Measurements from ENCODE around the gene ODF2. TPM values are rescaled to one million over a fixed set of nuclear protein-coding genes. Genes with fewer than 3 reads are reported as not detected.

ODF2 gene
- total and polyA plus RNA-seq, 2 of the 8 experiments (the other 6 are each of a cell fraction or from before 2014, with no cell fraction given): 5.6 to 17.9 TPM

- H4K91ac ChIP-seq (replicated peaks; ENCODE audit: insufficient read length, low read length): no peak within 1 kb of the TSS
- peaks cover 0 to 3% (median 0%) of the 10 kb centered on the region in 4 experiments; a peak in 3 of 7 replicates for H3K4me1 ChIP-seq (replicated peaks in 1 of 4; ENCODE audit: control insufficient read depth in 3 of 4, insufficient read depth in 4 of 4, low read length in 3 of 4)
- H2BK12ac ChIP-seq (ENCODE audit: low read depth, low read length): no peak within 1 kb of the TSS
- no peak within 1 kb of the TSS for H2BK120ac ChIP-seq (replicated peaks; ENCODE audit: low read depth, low read length)
- WGBS, 2 experiments (ENCODE audit: extremely low coverage in 1 of 2, insufficient coverage in 1 of 2, insufficient read length in 1 of 2, insufficient replicate concordance in 2 of 2, low coverage in 1 of 2, low lambda C conversion rate in 2 of 2, missing lambda C conversion rate in 1 of 2): 3% methylated on average over 58 of the region's 64 CpGs; no CpG with 5 or more reads in 1 of the 2 experiments
- peak within 1 kb of the TSS; percentile 77 to 99 (median 94) for H3K4me3 ChIP-seq (ENCODE audit: extremely low read depth in 1 of 4, insufficient read depth in 2 of 4, low read depth in 3 of 4, low read length in 4 of 4)
- peak within 1 kb of the TSS; percentile 76 for H2BK5ac ChIP-seq (ENCODE audit: low read depth, low read length)
- H3K56ac ChIP-seq (replicated peaks; ENCODE audit: insufficient read length, low read depth, low read length): peak within 1 kb of the TSS; percentile 80
- no peak within 1 kb of the TSS for H3K4ac ChIP-seq (replicated peaks; ENCODE audit: insufficient read length, low read depth, low read length)
- H2AFZ ChIP-seq (ENCODE audit: low read length): peak within 1 kb of the TSS; percentile 95
- no peaks in the 10 kb centered on the region for H3K79me2 ChIP-seq (ENCODE audit: control insufficient read depth in 1 of 2, insufficient read depth in 2 of 2, low read length in 2 of 2)
- H3K36me3 ChIP-seq (ENCODE audit: control insufficient read depth in 2 of 4, insufficient read depth in 4 of 4, low read length in 3 of 4): peaks cover 0 to 3% (median 0%) of the 10 kb centered on the region in 4 experiments; a peak in 1 of 8 replicates
- H4K5ac ChIP-seq (ENCODE audit: insufficient read length, low read depth, low read length): peak within 1 kb of the TSS; percentile 78
- peak within 1 kb of the TSS; percentile 90 to 92 for H3K4me2 ChIP-seq (ENCODE audit: insufficient read depth in 1 of 2, low read depth in 2 of 2, low read length in 2 of 2)
- no peaks in the 10 kb centered on the region for H3K79me1 ChIP-seq (ENCODE audit: low read depth, low read length)
- peak within 1 kb of the TSS; percentile 71; the same call in 1 of the 2 replicates for H4K8ac ChIP-seq (ENCODE audit: extremely low read depth, insufficient read depth, low read length)
- ChIA-PET POLR2A (ENCODE audit: partially characterized antibody) (interaction anchor here (0.8 to 2.0 kb wide), 8 partner anchors 10 to 309 kb away, joined by 3 to 7 read pairs (median 4); partner anchors contain the start of genes GOLGA2, SPTAN1 and SWI5), CTCF (ENCODE audit: partially characterized antibody) (interaction anchor here (0.5 to 1.0 kb wide), 4 partner anchors 54 to 196 kb away, joined by 3 to 4 read pairs (median 3); no protein-coding TSS in a partner anchor)
- H3K14ac ChIP-seq (ENCODE audit: insufficient read length): no peak within 1 kb of the TSS
- H4K20me1 ChIP-seq (replicated peaks in 1 of 2; ENCODE audit: control insufficient read depth in 1 of 2, insufficient read depth in 2 of 2, low read length in 2 of 2): peaks cover 0 to 2% of the 10 kb centered on the region in 2 experiments
- H2BK20ac ChIP-seq (ENCODE audit: low read length): no peak within 1 kb of the TSS
- 0 out of 2 replicates have a peak within 1 kb of the TSS, but pooled peaks have one; percentile 65 for H3K18ac ChIP-seq (ENCODE audit: extremely low read depth, low read length)
- H2AK5ac ChIP-seq (ENCODE audit: low read depth, low read length): no peak within 1 kb of the TSS
- no peaks in the 10 kb centered on the region for H3K9me3 ChIP-seq (ENCODE audit: insufficient read depth in 2 of 2, low read depth in 1 of 2, low read length in 1 of 2)
- H3K9ac ChIP-seq (replicated peaks in 1 of 4; ENCODE audit: extremely low read depth in 1 of 4, low read depth in 3 of 4, low read length in 3 of 4): peak within 1 kb of the TSS; percentile 9 to 81 (median 74)
- no peaks in the 10 kb centered on the region for H3K27me3 ChIP-seq (replicated peaks in 1 of 4; ENCODE audit: control insufficient read depth in 3 of 4, extremely low read depth in 1 of 4, insufficient read depth in 3 of 4, low read length in 3 of 4)
- FAIRE-seq: no peak
- no peak within 1 kb of the TSS for H3K27ac ChIP-seq (ENCODE audit: low read depth, low read length)
- peaks cover 9% of the 10 kb centered on the region; the same call in 1 of the 2 replicates for H3K23me2 ChIP-seq (ENCODE audit: low read depth, low read length)
- H2BK15ac ChIP-seq (ENCODE audit: low read length): no peak within 1 kb of the TSS
- DNase-seq (ENCODE audit: low read depth in 1 of 2, low spot score in 2 of 2): peak; percentile 77 to 99
- H3K23ac ChIP-seq (ENCODE audit: insufficient read length): no peak within 1 kb of the TSS
- peak; percentile 76 for TF ChIP-seq KDM4A (IDR thresholded peaks at IDR 0.05; ENCODE audit: low read depth, low read length, severe bottlenecking)
- TF ChIP-seq MAX (IDR thresholded peaks at IDR 0.05): peak; percentile 45; the same call in 1 of the 2 replicates
- peak in 1 of 2 experiments; percentile 52; a peak in 1 of 4 replicates for TF ChIP-seq HDAC2 (IDR thresholded peaks at IDR 0.05; ENCODE audit: borderline replicate concordance in 1 of 2, low read depth in 2 of 2, low read length in 2 of 2)
- TF ChIP-seq ASH2L (IDR thresholded peaks at IDR 0.05; ENCODE audit: low read length): peak; percentile 66
- TF ChIP-seq PHF8 (conservative IDR thresholded peaks at IDR 0.05; ENCODE audit: low read depth, low read length): peak; percentile 64
- no peak for TF ChIP-seq JUND (IDR thresholded peaks at IDR 0.05; ENCODE audit: low read length)
- no peak for TF ChIP-seq RXRA (IDR thresholded peaks at IDR 0.05; ENCODE audit: insufficient read depth, low read depth, low read length)
- TF ChIP-seq POLR2AphosphoS5 (IDR thresholded peaks at IDR 0.05; ENCODE audit: low read depth, low read length): no peak
- peak; percentile 83 to 89; a peak in 2 of 4 replicates for TF ChIP-seq SIN3A (conservative IDR thresholded peaks at IDR 0.05 in 1 of 2, IDR thresholded peaks at IDR 0.05 in 1 of 2; ENCODE audit: low read depth in 1 of 2, low read length in 2 of 2)
- no peak for TF ChIP-seq SIX5 (IDR thresholded peaks at IDR 0.05; ENCODE audit: low read depth, low read length)
Observed at GRCh38 chr9:128504485-128505413, 48.9 kb downstream of the ODF2 start, which contains the start of gene GLE1. TSS of gene GLE1 (plus strand) at chr9:128504719. CDS start at chr9:128504806, 87 bp downstream.

All from H1 (cell line).